ENCODE results near the gene GCC2.
A peak's percentile ranks its signal among the peaks of the same experiment; 100 is the strongest.
"Not testable (repeated sequence)": the region's sequence is repeated elsewhere in the genome, so short reads cannot be mapped to it uniquely, and the experiment has no call there.

Gene GCC2

GRCh38 chr2:108448678-108449409 is at the start of gene GCC2:
GCC2 (plus strand) TSS chr2:108449206; CDS start chr2:108449275, 69 bp downstream.
- DNase-seq: peak; percentile 97

DNA sequence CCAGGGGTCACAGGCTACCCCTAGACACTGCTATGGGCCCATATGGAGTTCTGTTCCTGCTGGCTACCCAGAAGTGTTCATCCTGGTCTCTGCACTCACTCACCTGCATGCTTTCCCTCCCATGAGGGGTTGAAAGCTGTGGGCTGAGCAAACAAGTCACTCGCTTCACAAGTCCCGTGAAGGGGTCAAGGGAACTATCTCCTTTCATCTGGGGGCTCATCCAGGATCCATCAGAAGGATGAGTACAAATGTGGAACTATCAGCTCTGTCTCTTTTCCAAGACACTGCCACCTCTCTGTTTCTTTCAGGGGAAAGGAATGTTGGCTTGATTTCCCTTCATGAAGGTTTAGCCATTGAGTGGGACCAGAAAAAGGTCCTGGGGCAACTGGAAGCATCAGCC is 49.5 kb upstream of the GCC2 start:
- DNase-seq: no peak

- DNase-seq: no peak
Observed at GRCh38 chr2:108401800-108402199, 47.2 kb upstream of the GCC2 start.

GRCh38 chr2:108403494-108403893 is 45.5 kb upstream of the GCC2 start:
- no peak for DNase-seq

DNA sequence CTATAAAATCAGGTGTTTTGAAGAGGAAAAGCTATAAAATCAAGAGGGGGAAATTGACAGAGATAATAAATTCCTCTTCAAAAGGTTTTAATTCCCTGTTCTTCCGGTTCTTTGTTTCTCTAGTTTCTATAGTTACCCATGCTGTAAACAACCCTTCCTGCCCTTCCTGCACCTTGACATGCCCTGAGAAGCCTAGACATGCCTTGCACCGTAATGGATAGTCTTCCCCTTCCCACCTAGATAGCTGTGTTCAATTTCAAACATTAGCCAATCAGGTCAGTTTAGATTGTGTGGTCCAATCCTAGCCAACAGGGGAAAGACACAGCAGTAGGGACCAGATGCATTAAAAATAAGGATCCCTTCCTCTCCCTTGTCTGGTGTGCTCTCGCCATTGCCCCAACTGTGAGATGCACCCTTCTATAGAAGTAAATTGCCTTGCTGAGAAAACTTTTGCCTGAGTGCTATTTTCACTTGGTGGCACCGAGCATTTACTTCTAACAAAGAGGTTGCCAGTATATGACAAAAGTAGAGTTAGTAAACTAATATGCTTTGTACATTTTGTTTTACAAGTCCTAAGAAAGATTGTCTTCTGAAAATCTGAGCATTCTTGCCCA is 44.1 kb upstream of the GCC2 start:
- DNase-seq: no peak

DNA sequence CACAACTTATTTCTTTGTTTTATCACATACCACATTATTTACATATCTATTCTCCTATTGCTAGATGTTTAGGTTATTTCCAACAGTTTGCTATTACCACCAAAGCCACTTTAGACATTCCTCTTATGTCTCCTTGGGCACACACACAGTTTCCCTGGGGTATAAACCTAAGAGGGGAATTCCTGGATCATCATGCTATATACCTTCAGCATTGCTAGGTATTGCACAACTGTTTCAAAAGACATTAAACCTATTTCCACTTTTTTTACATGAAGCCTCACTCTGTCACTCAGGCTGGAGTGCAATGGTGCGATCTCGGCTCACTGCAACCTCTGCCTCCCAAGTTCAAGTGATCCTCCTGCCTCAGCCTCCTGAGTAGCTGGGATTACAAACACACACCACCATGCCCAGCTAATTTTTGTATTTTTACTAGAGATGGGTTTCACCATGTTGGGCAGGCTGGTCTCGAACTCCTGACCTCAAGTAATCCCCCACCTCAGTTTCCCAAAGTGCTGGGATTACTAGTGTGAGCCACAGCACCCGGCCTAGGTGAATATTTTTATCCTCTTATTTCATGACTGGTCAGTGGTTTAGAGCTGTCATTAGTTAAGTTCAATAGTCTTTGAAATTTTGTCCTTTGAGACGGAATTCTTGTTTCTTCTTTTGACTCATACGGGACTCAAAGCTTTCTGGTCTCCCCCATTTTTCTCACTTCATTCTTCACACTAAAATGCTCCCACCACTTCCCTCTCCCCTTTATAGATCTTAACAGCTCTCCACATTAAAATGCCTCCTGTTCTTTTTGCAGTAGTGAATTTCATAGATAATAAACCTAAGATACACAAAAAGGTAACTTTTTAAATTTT is 40.9 kb upstream of the GCC2 start:
- no peak for DNase-seq

GRCh38 chr2:108409768-108410167 is 39.2 kb upstream of the GCC2 start:
- DNase-seq: no peak

DNA sequence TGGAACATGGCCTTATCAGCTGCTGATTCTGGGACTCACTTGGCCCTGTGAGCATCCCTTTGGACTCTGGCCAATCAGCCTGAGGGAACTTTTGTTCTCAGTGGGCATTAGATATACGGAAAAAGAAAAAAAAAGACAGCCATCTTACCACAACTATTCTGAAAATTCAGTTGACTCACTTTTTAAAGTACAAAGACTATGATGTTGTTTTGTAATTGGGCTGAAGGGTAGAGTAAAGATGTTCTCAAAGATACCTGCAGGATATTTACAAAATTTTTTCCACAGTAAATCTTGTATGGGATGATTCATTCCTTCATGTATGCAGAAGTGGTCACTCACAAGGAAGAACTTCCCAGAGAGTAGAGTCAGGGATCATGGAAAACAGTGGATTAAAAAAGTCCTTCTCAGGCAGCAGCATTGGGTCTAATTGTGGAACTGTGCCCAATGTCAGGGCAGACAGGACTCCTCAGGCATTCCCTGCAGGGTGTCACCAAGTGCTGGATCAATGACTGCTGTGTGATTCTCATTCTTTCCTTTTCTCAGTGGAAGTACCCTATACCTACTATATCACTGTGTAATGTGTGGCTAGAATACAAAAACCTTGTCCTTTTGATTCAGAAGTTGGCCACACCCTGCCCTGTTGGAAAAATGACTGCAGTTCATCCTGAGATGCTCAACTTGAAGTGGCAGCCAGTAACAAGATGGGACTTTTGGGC is 35.9 kb upstream of the GCC2 start:
- no peak for DNase-seq

- DNase-seq: no peak
Observed at GRCh38 chr2:108413711-108414095, 35.3 kb upstream of the GCC2 start.

DNA sequence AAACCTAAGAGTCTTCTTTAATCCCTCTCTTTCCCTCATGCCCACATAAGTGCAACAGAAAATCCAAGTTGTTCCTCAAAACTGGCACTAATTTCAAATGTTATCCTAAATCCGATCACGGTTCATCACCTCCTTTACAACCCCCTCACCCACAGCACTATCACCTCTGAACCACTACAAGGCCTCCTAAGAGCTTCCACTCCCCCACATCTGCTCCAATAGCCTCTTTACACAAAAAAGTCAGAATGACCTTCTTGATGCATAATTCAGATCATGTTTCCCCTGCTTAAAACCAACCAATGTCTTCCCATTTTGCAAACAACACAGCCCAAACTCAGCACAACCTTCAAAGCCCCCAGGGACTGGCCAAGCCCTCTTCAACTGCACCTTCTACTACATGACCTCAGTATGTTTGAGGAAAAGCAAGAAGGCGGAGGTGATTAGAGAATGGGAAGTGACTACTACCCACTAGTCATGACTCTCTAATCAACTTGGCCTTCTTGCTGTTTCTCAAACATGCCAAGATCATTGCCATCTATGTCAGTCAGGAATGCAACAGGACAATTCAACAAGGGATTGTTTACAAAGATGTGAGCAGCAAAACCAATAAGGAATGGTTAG is 34.6 kb upstream of the GCC2 start:
- no peak for DNase-seq

DNA sequence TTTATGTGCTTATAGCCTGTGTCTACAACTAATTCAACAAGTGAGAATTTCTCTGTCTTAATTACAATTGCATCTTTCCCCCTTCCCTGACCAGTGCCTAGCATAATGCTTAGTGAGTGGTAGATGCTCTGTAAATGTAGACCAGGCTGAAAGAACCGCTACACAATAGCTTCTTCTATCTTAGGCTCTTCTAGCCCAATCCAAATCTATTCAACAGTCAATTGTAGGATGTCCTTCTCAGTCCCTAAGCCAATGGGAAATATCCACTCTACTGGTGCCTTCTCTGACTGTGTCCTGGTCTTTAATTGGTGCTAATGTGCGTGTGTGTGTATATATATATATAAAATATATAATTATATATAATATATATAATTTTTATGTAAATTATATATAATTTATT is 34.1 kb upstream of the GCC2 start:
- no peak for DNase-seq

DNA sequence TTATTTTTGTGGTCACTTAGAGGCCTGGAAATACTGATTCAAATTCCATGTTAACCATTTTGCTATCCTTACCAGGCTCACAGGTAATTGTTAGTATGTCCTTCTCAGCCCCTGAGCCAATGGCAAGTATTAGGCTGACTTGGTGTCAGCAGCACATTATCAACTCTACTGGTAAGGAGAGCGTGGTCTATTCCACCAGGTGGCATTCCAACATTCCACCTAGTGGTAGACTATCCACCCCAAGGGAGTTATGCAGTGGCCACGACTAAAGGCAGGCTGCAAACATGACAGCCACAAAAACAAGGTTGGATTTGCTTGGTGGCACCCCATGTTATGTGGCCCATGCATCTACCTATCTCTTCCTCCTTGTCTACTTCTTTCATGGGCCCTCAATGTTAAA is 31.8 kb upstream of the GCC2 start:
- no peak for DNase-seq

DNA sequence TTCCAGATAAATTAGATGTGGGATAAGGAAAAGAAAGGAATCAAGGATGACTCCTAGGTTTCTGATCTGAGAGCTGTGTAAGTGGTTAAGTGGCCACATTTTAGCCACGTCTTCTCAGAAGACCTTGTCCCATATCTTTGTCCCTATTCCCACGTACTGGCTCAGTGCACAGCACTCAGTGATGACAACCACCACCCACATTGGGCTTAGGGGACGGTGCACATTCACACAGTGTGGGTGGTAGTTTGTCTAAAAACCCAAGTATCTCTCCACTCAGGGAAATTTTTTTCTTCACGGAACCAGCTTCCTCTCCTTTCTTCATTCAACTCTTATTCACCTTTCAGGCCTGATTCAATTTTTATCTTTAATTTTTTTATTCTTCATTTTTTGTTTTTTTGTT is 30.6 kb upstream of the GCC2 start:
- no peak for DNase-seq

DNA sequence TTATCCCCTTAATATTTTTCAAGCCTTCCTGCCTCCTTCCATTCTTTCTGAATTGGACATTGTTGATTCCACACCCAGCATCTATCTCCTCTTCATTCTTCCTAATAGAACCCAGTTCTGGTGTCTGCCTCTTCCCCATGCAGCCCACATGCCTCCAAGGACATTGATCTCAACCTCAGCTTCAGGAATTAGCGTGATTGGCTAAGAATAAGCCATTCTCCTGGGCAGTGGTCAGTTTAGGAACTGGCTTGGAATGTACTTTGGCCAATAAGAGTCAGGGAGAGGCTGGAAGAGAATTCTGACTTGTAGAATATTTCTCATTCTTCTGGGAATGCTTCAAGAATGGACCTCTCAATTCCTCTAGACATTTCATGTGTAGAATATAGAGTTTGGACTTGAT is 25.9 kb upstream of the GCC2 start:
- DNase-seq: no peak

DNA sequence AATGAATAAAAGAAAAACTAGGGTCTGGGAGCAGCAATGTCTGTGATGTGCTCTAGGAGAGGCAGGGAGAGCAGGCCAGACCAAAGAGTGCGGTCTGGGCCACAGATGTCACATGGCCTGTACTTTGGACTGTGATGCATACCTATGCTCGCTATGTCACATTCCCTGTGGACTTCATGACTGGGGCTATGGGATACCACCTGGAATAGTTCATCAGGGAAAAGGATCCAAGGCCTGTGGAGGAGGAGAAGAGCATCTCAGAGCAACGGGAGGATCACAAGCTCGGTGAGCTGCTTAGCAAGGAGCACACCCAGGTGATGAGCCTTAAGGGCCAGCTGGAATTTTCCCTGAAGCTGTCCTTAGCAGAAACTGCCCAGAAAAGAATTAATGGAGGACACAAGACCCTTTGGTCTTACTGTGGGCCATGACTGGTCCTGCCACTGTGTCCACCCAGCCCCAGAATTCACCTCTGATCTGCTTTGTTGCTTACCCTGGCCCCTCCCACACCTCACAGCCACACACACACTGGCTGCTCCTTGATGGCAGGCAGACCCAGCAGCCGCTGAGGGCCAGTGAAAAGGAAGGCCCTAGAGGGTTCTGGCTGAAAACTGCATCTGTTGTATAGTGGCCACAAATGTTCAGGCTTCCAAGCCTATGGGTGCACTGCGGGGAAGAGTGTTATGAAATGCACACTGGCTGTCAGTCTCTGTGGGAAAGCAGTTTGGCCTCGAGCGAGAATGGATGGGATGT is 25.3 kb upstream of the GCC2 start:
- no peak for DNase-seq

DNA sequence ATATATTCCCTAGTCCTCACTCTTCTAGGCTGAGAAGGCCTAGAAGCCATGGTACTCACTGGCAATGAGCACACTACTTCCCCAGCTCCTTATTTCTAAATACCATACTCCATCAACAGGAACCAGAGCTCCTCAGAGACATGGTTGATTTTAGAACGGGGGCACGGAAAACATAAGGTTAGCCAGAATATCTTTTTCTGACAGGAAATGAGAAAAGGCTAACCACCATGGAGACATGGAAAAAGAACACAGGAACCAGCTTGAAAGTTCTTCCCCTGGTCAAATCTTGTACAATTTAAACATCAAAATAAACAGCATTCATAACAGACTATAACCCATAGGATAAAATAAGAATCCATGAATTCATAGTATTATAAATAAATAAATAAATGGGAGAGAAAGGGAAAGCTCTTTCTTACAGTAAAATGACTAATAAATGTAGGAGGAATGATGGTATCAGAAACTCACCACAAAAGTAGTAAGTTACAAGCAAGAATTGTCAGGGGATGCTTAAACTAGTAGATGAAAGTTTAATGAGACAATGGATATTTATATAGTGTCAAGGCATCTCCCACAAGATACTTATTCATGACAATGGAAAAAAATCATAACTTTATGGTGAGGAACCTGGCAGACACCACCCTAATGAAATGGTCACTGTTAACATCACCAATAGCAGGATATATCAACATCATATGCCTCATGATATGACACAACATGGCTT is 20.6 kb upstream of the GCC2 start:
- no peak for DNase-seq

DNA sequence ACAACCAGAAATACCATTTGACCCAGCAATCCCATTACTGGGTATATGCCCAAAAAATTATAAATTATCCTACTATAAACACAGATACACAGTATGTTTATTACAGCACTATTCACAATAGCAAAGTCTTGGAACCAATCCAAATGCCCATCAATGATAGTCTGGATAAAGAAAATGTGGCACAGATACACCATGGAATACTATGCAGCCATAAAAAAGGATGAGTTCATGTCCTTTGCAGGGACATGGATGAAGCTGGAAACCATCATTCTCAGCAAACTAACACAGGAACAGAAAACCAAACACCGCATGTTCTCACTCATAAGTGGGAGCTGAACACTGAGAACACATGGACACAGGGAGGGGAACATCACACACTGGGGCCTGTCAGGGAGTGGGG is 13.4 kb upstream of the GCC2 start:
- not testable (repeated sequence) for DNase-seq

- no peak for DNase-seq
Observed at GRCh38 chr2:108436976-108437375, 12.0 kb upstream of the GCC2 start.

DNA sequence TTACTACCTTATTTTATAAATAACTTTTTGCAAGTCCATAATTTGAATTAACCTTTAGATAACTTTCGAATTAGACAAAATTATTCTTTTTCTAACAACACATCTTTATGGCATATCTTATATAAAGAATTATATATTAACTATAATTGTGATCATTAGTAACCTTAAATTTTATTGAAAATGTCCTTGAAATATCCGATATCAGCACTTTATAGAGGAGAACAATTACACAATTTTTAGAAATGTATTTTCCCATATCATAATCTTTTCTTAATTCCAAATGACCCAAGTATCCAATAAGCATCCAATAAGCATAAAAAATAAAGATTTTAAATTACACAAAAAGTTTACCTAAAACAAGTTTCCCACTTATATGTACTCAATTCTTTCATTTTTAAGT is 7.3 kb upstream of the GCC2 start:
- no peak for DNase-seq

- no peak for DNase-seq
Observed at GRCh38 chr2:108444941-108445840, 3.8 kb upstream of the GCC2 start.
